ENCODE measurements around the gene GLDN. TPM values are rescaled to one million over a fixed set of nuclear protein-coding genes. Genes with fewer than 3 reads are reported as not detected.

The GLDN gene
- total and polyA plus RNA-seq, 2 experiments from 2014 or later = 0.32 to 1.2 TPM

- H2AFZ ChIP-seq = no peak overlapping the region
- ATAC-seq (no peak), DNase-seq (ENCODE audit: low spot score) (no peak)
- no peak overlapping the region for H3K4me3 ChIP-seq
- Mint-ChIP-seq H3K4me3 (no peak overlapping the region), H3K9me3 (no peaks in the 10 kb centered on the region), H3K36me3 (ENCODE audit: low read depth) (no peaks in the 10 kb centered on the region), H3K4me1 (peaks cover 2% of the 10 kb centered on the region; the same call in 2 of the 3 replicates), H3K27me3 (ENCODE audit: insufficient read depth, low read depth, poor library complexity) (peaks cover 6% of the 10 kb centered on the region), H3K27ac (no peak overlapping the region)
- no peak for TF ChIP-seq REST (IDR thresholded peaks at IDR 0.05; ENCODE audit: unreplicated experiment)
- TF ChIP-seq POLR2AphosphoS5 (IDR thresholded peaks at IDR 0.05; ENCODE audit: low read depth) = no peak
- no peak for TF ChIP-seq EZH2 (IDR thresholded peaks at IDR 0.05; ENCODE audit: low read depth, unreplicated experiment)
- no peak for TF ChIP-seq NANOG (IDR thresholded peaks at IDR 0.05; ENCODE audit: borderline replicate concordance)
- no peak for TF ChIP-seq EZH2phosphoT487 (IDR thresholded peaks at IDR 0.05; ENCODE audit: unreplicated experiment)
- TF ChIP-seq STAT1 (IDR thresholded peaks at IDR 0.05; ENCODE audit: unreplicated experiment) = no peak
- TF ChIP-seq ZNF114 (CRISPR knock-in tag; IDR thresholded peaks at IDR 0.05) = no peak
- TF ChIP-seq ETS1 (IDR thresholded peaks at IDR 0.05) = no peak
- no peak for TF ChIP-seq ZNF462 (CRISPR knock-in tag; IDR thresholded peaks at IDR 0.05)
- TF ChIP-seq CTCF (conservative IDR thresholded peaks at IDR 0.05; ENCODE audit: low read depth in 2 of 2) = no peak
- no peak for TF ChIP-seq JUNB (IDR thresholded peaks at IDR 0.05; ENCODE audit: unreplicated experiment)
- TF ChIP-seq ZNF331 (CRISPR knock-in tag; IDR thresholded peaks at IDR 0.05; ENCODE audit: low read depth) = no peak
- no peak for TF ChIP-seq CREB1 (CRISPR knock-in tag; IDR thresholded peaks at IDR 0.05; ENCODE audit: low read depth)
- no peaks in the 10 kb centered on the region for H3K79me2 ChIP-seq (replicated peaks; ENCODE audit: insufficient read depth)
- no peaks in the 10 kb centered on the region for H3K4me1 ChIP-seq (ENCODE audit: insufficient read depth)
- no peaks in the 10 kb centered on the region for H4K20me1 ChIP-seq (replicated peaks; ENCODE audit: insufficient read depth)
- no peak overlapping the region for H3K27ac ChIP-seq (ENCODE audit: low read depth)
- H3K27me3 ChIP-seq (ENCODE audit: insufficient read depth) = no peaks in the 10 kb centered on the region
- no peak overlapping the region for H3K4me2 ChIP-seq
- no peaks in the 10 kb centered on the region for H3K36me3 ChIP-seq (ENCODE audit: insufficient read depth)
- H3K9me2 ChIP-seq (ENCODE audit: insufficient read depth) = peaks cover 3% of the 10 kb centered on the region; the same call in 1 of the 2 replicates
- no peaks in the 10 kb centered on the region for H3F3A ChIP-seq (replicated peaks; ENCODE audit: low read depth)
These were observed 26.8 kb upstream of the GLDN start for GRCh38 chr15:51314391-51315337.

All from GM23338 (cell line).